Measurements from ENCODE around the gene POLR2J2. TPM values are rescaled to one million over a fixed set of nuclear protein-coding genes. Genes with fewer than 3 reads are reported as not detected.
"Not testable (repeated sequence)": the region's sequence is repeated elsewhere in the genome, so short reads cannot be mapped to it uniquely, and the experiment has no call there.

The POLR2J2 gene
- total RNA-seq, 4 donors from 2014 or later = 1.9 to 7.0 (median 3.3) TPM

DNA sequence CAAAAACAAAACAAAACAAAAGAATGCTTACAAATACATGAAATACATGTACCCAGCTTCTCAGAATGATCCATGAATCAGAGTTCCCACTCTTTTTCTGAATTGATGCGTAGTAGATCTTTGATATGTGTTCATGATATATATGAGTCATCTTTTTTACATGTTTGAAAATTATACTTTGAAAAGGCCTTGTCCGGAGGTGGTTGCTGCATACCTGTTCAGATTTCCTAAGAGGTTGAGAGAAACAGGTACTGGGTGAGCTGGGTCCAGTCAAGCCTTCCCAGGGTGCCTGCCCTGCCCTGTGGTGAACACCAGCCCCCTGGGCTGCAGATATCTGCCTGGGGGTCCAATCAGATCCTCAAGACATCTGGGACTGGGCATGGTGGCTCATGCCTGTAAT, 4.1 kb upstream of the POLR2J2 start:
- not testable (repeated sequence) for ATAC-seq (ENCODE audit: low FRiP score); DNase-seq (ENCODE audit: low spot score)

GRCh38 chr7:102673447-102674067, 2.1 kb upstream of the POLR2J2 start:
- ATAC-seq (ENCODE audit: low FRiP score); DNase-seq (ENCODE audit: low spot score): not testable (repeated sequence)

- ATAC-seq (ENCODE audit: low FRiP score) = peak; percentile 38
- DNase-seq (ENCODE audit: low spot score) = not testable (repeated sequence)
Observed at GRCh38 chr7:102671956-102672307, 469 bp upstream of the POLR2J2 start.

DNA sequence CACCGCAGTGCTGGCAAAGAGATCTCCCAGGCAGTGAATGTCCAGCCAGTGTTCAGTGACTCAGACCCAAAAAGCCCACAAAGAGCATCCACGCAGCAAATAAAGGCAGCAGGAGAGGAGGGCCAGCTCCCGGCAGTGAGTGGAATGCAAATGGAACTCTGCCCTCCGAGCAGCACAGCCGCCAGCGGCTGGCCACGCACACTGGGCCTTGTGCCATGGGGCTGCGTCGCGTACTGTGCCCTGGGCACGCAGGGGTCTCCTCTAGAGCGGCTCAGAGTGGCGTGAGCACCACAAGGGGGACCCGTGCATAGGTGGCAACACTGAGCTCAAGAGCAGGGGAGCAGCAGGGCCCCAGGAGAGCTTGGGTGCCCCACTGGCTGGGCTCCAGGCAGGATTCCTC, 3.9 kb downstream of the POLR2J2 start:
- ATAC-seq (ENCODE audit: low FRiP score); DNase-seq (ENCODE audit: low spot score): not testable (repeated sequence)

DNA sequence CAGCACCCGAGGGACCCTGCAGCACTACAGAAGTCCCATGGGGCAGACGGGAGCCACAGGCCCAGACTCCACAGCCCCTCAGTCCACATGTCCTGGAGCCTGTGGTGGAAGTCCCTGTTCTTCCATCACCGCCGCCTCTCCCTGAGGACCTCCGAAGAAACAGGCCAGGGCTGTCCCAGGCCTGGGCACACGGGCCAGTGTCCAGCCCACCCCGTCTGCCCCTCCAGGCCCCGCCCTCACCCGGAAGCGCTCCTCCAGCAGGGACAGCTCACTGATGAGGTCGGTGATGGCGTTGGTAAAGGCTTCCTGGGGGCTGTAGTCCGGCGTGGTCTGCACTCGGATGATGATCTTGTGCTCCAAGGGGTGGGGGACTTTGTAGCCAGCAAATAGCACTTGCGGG, 4.6 kb downstream of the POLR2J2 start:
- peak; percentile 34 for ATAC-seq (ENCODE audit: low FRiP score)
- DNase-seq (ENCODE audit: low spot score) = not testable (repeated sequence)

- DNase-seq (ENCODE audit: low spot score); ATAC-seq (ENCODE audit: low FRiP score): not testable (repeated sequence)
Observed at GRCh38 chr7:102664765-102665164, 6.7 kb downstream of the POLR2J2 start.

GRCh38 chr7:102649924-102650323, 21.5 kb downstream of the POLR2J2 start, which contains the start of gene SPDYE2B:
TSS of gene SPDYE2B (plus strand) at chr7:102650319. CDS start at chr7:102652349, 2,030 bp downstream.
- DNase-seq (ENCODE audit: low spot score); ATAC-seq (ENCODE audit: low FRiP score): not testable (repeated sequence)

DNA sequence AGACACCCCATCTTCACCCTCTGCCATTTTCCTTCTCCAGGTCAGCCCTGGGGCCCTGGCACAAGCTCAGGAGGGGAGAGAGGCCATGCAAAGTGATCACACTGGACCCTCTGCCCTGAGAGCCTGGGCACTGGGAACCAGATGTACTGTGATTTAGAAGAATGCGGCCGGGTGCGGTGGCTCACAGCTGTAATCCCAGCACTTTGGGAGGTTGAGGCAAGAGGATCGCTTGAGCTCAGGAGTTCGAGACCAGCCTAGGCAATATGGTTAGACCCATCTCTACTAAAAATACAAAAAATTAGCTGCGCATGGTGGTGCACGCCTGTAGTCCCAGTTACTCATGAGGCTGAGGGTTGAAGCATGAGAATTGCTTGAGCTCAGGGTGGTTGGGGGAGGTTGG, 23.6 kb downstream of the POLR2J2 start:
- not testable (repeated sequence) for DNase-seq (ENCODE audit: low spot score)

GRCh38 chr7:102643404-102643803, 28.1 kb downstream of the POLR2J2 start:
- not testable (repeated sequence) for DNase-seq (ENCODE audit: low spot score); ATAC-seq (ENCODE audit: low FRiP score)

More for the DNA sequence above, 23.6 kb downstream of the POLR2J2 start:
- peak; percentile 17 for ATAC-seq (ENCODE audit: low FRiP score)

DNA sequence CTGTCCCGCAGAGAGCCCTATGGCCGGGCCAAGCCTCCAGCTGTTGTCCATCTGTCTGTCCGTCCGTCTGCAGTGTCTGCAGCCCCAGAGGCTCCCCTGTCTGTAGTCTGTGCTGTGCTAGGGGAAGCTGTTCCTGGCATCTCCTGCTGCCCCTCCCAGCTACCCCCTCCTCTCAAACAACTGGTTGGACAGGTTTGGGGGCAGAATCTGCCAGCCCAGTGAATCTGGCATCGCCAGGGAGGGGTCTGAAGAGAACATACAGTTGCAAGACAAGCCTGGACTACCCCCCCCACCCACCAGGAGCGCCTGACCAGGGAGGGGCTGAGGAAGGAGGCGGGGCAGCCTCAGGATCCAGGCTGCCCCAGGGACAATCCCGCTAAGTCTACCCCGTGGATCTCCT, 28.8 kb downstream of the POLR2J2 start, which contains the start of gene UPK3BL1:
UPK3BL1 (minus strand) TSS at position 101 of the 400 bp plus-strand sequence; CDS start at position 51, 50 bp downstream.
- DNase-seq (ENCODE audit: low spot score); ATAC-seq (ENCODE audit: low FRiP score): not testable (repeated sequence)

DNA sequence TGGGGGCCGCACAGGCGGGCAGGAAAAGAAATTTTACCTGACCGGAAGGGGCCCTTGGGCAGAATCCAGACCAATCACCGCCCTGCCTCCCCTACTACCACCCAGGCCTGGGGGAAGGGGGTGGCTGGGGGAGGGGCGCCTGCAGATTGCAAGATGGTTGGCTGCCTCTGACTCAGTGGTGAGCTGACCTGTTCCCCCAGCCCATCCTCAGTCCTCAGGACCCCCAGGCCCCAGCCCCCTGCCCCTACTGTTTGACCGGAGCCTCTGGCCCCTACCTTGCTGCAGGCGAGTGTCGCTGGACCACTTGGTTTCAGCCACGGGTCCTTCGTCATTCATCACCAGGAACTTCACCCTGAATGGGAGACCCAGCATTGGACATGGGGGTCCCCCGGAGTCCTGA, 32.6 kb downstream of the POLR2J2 start:
- not testable (repeated sequence) for DNase-seq (ENCODE audit: low spot score); ATAC-seq (ENCODE audit: low FRiP score)

DNA sequence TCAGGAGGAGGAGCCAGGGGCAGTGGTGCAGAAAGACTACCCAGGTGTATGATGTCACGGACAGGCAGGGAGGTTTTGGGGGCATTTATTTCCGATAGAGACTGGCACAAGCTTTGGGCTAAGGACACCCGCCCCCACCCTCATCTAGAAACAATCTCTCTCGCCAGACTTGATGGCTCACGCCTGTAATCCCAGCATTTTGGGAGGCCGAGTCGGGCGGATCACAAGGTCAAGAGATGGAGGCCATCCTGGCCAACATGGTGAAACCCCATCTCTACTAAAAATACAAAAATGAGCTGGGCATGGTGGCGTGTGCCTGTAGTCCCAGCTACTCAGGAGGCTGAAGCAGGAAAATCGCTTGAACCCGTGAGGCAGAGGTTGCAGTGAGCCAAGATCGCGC, 34.5 kb downstream of the POLR2J2 start:
- not testable (repeated sequence) for DNase-seq (ENCODE audit: low spot score); ATAC-seq (ENCODE audit: low FRiP score)

DNA sequence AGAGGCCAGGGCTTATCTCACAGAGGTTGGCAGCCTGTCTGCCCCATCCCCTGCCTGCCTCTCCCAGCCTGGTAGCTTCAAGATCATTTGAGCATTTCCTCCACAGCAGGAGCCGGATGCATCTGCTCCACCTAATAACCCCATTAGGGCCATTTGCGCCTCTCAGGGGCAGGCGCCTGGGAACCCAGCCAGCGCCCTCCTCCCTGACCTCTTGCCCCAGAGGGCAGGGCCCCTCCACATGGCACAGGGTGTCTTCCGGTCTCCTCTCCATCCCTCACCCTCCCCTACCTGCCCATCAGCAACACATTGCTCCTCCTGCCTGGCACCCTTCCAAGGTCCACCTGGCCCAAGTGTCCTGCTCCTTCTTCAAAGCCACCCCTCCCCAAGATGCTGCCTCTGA, 36.1 kb downstream of the POLR2J2 start:
- not testable (repeated sequence) for DNase-seq (ENCODE audit: low spot score); ATAC-seq (ENCODE audit: low FRiP score)

GRCh38 chr7:102634299-102634698, 37.2 kb downstream of the POLR2J2 start:
- DNase-seq (ENCODE audit: low spot score); ATAC-seq (ENCODE audit: low FRiP score): not testable (repeated sequence)

GRCh38 chr7:102630622-102631021, 40.8 kb downstream of the POLR2J2 start:
- DNase-seq (ENCODE audit: low spot score); ATAC-seq (ENCODE audit: low FRiP score): not testable (repeated sequence)

DNA sequence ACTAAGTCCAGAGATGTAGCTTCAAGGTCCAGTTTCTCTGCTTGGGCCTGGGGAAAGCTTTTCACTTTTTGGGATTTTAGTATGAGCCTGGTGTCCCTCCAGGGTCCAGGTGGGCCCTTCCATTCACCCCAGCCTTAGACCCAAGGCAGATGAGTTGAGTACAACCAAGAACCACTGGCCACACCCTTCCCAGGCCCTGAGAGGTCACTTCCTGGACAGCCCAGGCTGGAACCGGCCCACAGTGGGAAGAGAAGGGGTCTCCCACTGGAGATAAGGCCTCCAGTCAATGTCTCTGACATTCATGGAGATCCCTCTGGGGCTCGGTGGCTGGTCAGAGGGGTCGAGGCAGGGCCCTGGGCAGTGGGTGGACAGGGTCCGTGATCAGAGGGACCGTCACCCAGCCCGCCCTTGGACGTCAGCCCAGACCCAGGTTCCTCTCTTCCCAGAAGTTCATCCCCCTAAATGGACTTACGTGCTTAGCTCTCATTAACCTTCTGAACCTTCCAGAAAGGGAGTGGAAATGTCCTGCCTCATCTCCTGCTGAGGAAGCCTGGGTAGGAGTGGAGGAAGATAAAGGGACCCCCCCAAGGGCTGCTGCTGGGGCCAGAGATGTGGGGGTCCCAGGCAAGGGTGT, 44.1 kb downstream of the POLR2J2 start:
- not testable (repeated sequence) for DNase-seq (ENCODE audit: low spot score)
- ATAC-seq (ENCODE audit: low FRiP score) = peak; percentile 3

- not testable (repeated sequence) for ATAC-seq (ENCODE audit: low FRiP score); DNase-seq (ENCODE audit: low spot score)
Observed at GRCh38 chr7:102618122-102618521, 53.3 kb downstream of the POLR2J2 start.

DNA sequence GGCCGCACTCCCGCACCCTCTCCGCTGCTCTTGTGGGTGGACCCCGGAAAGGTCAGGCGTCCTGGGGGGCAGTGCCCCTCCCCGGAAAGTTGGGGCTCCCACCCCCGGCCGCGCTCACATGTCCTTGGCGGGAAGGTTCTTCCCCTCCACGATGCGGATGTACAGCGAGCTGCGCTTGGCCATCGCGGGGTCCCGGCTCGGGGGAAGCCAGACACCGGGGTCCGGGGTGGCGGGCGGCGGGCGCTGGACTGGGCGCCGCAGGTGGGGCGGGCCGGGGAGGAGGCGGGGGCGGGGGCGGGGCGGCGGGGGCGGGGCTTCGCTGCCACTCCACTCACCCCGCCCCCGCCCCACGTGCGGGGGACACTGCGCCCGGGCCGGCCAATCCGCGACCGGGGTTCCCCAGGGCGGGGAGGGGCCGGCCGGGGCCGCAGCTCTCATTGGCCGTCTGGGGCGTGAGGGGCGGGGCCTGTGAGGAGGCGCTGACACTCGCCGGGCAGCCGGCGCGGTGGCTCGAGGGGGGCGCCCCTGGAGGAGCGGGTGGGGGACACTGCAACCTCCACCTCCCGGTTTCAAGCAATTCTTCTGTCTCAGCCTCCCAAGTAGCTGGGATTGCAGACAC, 54.8 kb downstream of the POLR2J2 start, which contains the start of gene RASA4:
RASA4 (minus strand) TSS at position 250 of the 619 bp plus-strand sequence; CDS start at position 183, 67 bp downstream.
- peak; percentile 90 for ATAC-seq (ENCODE audit: low FRiP score)
- DNase-seq (ENCODE audit: low spot score) = not testable (repeated sequence)
